ENCODE data around the gene ZDHHC24.

DNA sequence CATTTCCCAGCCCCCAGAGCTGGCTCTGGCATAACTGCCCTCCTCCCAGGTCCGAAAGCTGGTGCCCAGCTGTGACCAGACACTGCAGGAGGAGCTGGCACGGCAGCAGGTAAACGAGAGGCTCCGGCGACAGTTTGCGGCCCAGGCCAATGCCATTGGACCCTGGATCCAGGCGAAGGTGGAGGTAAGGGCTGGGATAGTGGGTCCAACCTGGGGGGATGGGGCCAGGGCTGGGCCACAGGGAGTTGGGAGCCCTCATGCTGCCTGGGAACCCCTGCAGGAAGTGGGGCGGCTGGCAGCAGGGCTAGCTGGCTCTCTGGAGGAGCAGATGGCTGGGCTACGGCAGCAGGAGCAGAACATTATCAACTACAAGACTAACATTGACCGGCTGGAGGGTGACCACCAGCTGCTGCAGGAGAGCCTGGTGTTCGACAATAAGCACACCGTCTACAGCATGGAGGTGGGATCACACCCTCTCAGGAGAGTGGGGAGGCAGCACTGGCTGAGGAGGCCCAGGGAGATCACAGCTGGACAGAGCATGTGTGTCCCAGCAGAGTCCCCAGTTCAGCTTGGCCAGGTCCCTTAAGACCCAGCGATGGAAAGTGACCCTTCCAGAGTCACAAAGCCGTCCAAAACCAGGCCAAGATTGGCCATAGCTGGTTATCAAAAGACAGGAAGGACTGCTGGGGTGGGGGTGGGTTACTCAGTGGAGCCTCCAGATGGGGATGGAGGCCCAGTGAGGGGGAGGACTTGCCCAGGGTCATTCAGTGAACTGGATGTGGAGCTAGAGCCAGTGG lies 15.5 kb upstream of the ZDHHC24 start:
- TF ChIP-seq CTCF (IDR thresholded peaks at IDR 0.05) (no peak), POLR2A (IDR thresholded peaks at IDR 0.05) (no peak)

Measured in uterus (tissue), 2 donors.